NCI-H526 (cell line): Measurements from ENCODE around the gene FGF14.
A peak's percentile ranks its signal among the peaks of the same experiment; 100 is the strongest.

Source experiments
- DNase-seq, 2 experiments: peaks; one replicate each; lab custom pipeline; 2025; lab: John Stamatoyannopoulos, UW

FGF14 gene

DNA sequence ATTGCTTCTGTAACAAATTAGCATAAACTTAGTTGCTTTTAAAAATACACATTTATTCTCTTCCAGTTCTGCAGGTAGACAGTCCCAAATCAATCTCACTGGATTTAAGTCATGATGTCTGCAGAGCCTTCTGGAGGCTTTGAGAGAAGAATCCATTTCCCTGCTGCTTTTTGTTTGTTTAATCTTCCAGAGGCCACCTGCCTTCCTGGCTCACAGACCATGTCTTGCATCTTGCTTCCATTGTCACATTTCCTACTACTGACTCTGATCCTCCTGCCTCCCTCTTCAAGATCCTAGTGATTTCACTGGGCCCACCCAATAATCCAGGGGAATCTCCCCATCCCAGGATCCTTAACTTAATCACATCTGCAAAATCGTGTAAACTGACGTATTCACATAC is 476.1 kb downstream of the FGF14 start:
- DNase-seq: no peak

DNA sequence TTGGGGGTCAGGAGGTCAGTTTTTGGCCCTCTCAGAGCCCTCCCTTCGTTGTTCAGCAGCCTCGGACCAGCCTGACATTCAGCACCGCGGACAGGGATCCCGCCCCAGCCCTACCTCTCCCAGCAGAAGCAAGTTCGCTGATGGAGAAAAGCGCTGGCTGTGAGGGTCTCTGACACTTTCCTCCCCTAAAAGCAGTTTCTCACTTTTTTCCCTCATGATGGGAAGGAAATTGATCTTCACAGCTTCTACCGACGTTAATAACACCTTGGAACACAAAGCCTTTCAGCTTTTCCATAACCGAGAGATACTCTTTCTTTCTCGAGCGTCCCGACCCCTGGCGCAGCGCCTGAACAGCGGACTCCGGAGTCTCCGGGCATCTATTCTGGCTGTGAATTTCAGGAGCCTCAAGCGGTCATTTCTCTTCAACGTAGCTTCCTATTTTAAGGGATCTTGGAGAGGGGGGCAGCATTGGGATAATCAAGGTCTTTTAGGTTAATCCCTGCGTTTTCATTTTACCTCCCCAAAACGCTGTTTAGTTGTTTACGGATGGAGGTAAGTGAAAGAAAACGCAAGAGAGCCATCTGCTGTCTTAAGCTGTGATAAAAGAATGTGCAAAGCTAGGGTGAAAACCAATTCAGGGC is 482.2 kb downstream of the FGF14 start:
- peak in 1 of 2 experiments; percentile 22 for DNase-seq

DNA sequence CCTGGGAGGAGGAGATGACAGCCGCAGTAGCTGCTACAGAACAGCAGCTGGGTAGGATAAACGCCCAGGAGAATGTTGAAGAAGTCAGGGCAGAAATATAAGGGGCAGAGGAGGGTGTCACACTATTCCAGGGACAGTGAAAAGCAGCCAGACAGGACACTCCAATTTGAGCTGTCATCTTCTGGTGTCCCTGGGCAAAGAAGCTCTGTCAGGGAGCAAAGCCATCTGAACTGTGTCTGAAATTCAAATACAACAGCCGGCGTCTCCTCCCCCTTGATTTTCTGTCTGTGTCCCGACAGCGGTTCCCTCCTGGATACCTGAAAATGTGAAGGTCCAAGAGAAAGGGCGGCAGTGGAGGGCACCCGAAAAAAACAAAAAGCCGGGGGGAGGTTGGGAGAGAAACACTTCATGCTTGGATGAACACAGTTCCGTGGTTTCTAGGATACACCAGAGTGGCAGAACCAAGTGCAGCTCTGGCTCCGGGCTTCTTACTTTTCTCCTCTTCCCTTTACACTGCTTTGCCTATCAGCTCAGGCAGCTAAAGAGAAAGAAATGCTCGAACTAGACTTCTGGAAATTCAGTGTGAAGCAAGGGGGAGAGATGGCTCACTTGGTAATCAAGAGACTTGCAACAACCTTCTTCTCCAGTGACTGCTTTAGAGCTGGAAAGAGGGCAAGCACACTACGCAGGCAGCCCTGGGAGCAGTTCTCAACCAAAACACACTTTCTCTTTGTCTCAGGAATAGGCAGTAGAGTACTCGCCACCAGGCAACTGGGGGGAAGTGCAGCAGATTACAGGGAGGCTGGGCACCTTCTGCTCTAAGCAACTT is 483.8 kb downstream of the FGF14 start:
- peak; percentile 42 to 54 for DNase-seq

DNA sequence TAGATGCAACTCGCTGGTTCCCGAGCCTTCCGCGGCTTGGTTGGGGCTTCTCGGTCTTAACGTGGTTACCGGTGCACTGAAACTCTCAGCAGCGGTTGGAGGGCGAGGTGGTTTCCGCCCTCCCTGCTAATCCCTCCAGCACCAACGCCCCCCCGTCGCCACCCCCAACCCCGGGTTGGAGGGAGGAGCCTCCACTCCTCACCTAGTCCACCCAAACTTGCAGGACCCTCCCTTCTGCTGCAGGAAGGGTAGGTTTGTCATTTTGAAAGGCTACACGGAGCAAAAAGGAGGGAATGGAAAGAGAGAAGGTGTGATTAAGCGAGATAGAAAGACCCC is 484.4 kb downstream of the FGF14 start:
- DNase-seq: no peak

DNA sequence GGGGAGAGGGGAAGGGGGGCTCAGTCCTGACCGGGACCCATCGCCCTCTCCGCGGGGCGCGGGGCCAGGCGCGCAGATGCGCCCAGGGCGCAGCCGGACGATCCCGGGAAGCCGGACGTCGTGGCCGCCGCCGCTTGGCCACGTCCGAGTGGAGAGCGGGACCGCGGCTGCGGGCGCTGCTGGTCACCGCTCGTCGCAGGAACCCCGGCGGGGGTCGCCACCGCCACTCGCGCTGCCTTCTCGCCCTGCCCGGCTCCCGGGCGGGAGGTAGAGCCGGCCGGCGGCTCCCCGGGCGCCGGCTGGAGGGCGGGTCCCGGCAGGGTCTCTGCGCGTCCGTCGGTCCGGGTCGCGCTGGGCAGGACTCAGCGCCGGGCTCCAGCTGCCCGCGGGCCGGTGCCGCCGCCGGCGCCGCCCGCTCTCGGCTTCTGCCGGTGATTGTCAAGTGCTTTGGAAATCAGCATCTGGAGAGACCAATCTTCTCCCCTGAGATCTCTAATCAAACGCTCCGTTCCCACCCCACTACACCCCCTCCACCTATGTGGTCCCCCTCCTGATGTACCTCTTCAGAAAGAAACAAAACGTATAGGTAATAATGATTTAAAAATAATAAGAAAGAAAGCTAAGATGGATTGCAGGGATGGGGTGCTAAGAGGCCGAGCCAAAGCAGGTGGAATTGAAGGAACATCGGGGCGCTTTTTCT is 484.9 kb downstream of the FGF14 start:
- DNase-seq: no peak

DNA sequence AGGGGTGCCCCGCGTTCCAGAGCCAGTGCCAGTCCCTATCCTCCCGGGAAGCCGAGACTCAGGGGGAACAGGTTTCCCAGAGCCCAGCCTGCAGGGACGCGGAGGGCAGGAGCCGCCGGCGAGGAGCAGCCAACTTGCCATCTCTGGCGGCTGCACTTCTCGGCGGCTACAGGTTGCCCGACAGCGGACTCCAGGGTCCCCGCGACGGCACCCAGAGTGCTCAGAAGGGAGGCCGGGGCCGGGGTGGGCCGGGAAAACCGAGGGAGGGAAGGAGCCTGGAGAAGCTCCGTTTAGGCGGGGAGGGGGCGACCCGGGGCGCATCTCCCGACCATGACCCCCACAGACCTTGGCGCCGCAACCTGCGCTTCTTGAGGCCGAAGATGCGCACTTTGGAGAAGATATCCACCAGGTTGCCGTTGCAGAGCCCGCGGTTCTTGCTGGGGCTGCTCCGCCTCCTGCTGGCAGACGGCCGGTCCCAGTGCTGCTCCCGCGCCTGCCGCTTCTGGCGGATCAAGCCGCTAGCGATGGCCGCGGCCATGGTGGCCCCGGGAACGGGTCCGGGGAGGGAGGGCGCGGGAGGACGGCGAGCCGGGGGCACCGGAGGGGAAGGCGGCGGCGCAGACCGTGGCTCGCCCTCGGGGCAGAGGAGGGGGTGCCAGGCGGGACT is 485.6 kb downstream of the FGF14 start:
- peak in 1 of 2 experiments; percentile 68 for DNase-seq

DNA sequence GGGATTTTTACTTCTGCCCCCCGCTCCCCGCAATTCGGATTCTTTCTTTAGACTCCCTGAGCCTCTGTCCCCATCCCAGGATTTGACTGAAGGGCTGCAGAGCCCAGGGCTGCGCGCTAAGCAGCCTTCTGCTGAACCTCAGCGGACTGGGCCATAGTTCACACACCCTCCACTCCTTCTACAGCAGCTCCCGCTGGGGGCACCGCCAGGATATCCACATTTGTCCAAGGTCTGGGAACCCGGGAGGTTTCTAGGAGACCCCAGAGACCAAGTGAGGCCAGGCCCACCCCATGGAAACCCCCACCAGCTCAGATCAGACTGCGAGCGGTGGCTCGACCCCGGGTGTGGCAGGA is 486.1 kb downstream of the FGF14 start:
- no peak for DNase-seq

DNA sequence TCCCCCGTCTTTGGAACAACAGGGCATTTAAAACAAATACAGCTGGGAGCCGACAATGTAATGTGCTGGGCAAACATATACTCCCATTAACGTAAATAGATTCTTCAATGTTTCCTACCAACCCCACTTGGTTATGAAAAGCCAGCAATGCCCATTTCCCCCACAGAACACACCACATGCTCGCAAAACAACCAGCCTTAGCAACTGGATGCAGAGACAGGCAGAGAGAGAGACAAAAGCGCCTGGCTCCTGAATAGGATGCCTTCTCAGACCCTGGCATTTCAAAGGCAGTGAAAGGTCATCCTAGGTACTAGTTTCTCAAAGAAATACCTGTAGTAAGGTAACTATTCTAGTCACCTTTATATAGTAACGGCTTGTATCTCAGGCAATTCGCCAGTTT is 486.5 kb downstream of the FGF14 start:
- DNase-seq: no peak

DNA sequence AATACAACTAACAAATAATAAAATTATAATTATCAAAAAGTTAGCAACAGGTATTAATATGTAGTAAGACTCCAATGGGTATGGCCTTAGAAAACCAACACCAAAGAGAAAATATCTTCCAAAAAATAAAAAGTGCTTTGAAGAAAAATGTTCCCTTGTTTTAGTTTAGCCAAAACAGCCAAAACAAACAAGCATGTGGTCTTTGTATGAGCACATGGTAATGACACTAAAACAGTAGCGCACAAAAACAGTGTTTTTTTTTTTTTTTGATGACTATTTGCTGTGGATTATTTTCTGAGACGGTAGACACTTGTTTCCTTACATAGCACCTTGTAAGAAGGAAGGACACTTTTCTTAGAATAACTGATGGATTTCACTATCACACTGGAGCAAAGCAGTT is 490.1 kb downstream of the FGF14 start:
- DNase-seq: no peak

DNA sequence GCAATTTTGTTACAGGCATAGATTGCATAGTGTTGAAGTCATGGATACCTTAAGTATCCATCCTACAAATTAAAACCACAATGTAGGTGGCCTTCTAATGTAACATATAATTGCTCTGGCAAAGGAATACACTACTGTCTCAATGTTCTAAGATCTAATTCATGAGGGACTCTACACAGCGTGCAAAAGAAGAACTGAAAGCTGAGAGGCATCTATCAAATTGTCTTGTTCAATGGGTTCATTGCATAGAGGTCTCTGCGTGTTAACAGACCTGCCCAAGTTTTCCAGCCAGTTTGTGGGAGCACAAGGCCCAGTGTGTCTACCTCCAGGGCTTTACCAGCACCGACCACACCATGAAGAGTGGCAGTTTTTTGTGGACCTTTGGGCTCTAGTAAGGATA is 498.0 kb downstream of the FGF14 start:
- DNase-seq: no peak

DNA sequence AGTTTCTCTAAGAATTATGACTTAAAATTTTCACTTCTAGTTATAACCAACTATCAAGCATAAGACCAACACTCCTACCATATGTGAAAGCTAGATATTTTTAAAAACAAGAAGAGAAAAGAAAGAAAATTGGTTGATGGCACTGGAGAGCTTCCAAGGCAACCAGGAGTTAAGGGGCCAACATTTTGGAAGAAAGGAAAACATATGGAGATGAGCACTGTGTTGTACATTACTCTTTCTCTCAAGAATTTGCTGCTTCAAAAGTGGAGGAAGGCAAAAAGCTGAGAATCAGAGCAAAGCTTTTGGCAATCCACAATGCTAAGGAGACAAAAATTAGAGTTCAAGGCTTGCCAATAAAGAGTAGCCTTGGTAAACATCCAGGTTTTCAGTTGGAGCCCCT is 503.2 kb downstream of the FGF14 start:
- DNase-seq: no peak

DNA sequence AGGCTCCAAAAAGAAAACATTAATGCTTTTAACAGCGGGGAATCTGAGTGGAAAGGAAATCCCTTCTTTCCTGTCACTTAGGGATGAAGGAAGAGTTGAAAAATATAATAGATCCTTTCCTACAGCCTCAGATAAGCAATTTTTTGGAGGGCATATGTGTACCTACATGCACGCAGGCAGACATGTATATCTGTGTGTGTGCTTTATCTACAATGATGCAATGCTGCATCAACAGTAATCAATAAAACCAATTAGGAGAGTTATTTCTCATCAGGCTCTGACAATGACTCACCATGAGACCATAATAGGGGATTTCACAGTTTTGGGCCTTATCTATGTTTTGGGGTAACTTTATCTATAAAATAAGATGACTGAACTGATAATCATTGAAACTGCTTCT is 505.3 kb downstream of the FGF14 start:
- DNase-seq: no peak

DNA sequence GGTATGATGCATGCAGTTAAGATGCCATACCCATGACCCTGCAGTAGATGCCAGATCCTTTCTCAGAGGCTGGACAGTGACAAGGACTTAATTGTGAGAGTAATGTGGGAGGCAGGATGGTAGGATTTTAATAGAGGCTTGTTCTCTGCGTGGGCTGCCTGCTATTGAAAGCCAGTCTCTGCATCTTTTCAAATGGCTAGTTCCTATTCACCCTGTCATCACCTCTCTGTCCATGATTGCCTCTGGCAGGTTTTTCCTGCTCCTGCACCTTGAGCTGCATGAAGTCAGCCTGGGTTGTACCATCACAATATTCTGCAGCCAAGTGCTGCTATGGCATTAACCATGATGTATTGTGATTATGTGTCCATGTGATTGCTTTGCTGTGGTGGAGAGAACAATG is 508.8 kb downstream of the FGF14 start:
- DNase-seq: no peak

DNA sequence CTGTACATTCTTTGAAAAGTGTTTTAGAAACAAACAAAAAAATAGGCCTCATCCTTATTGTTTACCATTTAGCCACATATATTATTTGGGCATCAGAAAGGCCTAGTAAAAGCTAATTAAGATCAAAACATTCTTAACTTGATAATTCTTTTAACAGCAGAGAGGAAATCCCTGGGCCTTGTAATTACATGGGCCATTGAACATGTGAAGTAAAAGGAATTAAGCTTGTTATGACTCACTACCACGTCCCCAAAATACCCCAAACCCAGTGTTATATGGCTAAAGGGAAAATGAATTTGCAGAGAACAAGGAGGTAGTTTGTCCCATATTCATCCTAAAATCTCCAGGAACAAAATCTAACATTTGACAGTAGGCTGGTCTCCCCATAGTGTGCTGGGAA is 509.6 kb downstream of the FGF14 start:
- no peak for DNase-seq

DNA sequence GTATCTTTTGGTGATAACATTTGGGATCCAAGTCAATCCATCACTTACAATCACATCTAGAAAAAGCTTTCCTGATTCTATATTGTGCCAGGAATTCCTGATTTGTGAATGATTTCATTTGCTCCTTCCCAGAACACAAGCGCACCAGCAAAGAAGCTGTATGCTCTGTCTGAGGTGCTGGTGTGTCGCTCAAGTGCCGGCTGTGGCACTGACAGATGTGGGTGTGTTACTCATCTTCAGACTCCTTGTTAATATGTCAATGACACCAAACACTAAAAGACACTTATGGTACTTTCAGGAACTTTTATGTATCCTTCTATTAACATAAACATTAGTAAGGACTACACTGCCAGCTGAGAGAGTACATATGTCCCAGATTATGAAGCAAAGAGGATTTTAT is 520.3 kb downstream of the FGF14 start:
- no peak for DNase-seq

DNA sequence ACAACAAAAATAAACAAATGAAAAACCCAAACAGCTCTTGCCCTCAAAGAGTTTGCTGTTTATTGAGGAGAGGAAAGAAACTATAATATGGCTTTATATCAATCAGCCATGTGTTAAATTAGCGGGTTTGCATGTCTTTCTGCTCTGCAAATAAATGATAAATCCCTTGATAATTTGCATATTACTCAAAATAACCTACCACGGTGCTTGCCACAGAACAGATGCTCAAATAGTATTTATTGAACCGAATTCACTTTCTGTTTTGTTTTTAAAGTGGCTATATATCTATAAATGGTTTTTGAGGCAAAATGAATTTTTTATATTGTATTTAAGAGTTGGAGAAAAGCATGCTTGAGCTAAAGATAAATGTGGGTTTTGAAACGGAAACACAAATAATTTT is 521.3 kb downstream of the FGF14 start:
- DNase-seq: no peak

DNA sequence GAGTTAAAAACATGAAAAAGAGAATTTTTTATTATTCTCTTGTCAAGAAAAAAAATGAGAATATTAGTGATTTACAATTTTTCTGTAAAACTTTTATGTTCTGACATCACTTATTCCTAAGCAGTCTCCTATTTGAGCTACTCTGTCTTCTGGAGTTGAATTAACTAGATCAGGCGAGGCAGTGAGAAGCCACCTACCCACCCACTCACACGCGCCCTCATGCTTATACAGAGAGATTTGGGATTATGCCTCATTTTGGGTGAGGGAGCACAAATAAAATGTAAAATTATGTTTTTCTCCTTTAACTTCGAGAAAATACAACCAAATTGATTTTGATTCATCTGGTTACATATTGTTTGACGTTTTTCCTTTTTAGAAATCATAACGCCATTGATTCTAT is 524.9 kb downstream of the FGF14 start:
- DNase-seq: no peak

DNA sequence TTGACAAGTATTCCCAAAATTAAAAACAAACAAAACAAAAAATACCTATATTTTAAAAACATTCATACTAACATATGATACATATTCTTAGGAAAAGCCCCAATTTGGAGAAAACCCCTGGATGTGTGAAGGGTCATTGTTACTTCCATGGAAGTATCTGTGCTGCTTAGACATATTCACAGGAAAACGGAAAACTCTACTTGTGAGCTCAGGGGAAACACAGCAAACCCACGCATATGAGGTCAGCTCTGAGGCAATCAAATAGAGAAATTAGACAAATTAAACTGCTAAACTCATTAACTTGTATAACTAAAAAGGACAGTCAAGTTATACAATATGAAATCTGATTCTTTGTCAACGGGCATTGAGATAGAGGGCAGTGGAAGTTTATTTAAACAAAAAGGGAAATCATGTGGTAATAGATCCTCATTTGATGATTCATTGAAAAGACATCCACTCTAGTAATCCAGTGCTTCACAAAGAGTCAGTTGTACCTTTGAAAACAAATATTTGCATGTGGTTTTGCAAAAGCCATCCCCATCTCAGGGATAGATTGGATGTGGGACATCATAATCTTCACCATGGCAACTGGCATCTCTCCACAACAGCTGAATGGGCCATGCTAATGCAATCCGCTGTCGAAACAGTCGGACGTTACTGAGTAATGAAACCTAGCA is 526.0 kb downstream of the FGF14 start:
- peak; percentile 96 to 99 for DNase-seq

DNA sequence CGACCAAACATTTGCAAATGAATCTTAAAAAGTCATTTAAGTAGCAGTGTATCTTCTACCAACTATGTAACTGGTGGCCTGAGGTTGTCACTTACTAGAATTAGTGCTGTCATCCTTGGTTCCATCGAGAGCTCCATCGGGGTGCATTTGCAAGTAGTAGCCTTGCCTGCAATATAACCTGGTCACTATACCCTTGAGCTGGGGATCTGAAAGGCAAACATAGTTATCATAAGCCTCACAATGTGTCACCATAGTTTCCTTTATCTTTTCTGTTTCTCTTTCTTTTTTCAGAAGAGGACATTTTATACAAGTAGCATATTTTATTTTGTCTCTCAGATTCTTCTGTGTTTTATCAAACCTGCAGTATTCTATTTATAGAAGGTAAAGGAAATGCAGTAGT is 526.8 kb downstream of the FGF14 start:
- no peak for DNase-seq

DNA sequence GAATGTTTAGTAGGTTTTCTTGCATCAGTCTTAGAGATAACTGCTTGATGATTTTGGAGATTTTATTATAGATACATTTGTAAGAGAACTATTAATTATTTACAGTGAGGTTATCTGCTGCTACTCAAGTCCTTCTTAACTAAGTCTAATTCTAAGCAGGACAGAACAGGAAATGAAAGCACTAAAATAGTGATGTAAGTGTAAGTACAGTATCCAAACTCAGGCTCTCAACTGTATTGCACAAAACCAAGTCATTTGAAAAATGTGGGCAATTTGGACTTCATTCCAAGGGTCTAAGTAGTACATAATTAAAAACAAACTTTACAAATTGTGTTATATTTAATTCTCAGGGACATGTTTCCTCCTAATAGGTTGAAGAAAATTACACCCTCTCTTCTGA is 532.3 kb downstream of the FGF14 start:
- no peak for DNase-seq

DNA sequence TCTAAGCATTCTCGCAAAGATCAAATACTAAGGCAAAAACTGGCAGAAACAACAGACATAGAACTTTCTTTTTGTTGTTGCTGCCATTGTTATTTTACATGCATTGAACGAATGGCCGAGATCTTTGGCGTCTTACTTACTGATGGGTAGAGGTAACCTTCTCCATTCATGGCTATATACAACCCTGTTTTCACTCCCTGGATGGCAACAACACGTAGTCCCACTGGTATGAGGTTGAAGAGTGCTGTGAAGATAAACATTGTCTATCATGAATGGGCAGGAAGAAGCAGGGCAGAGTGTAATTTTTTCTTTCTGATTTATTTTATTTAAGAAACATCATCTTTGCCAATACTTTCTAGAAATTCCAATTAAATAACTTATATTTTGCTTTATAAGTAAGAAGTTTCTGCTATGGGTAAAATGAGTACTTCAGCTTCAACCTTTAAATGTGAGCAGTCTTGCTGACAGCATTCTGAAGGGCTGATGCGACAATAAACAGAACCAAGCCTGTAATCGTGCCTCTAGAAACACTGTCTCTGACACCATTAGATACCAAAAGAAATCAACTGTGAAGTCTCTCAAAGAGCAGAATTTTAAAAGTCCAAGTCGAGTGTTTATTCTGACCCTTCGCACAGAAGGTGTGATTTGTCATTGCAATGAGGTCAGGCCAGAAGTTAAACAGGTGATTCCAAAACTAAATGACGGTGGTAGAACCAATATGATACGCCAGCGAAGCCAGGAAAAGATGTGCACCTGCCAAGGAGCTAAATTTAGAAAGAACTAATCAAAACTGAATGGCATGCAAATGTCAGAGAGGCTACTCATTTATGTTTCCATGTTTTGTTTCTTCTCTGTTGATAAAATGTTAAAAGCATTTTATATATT is 533.0 kb downstream of the FGF14 start:
- peak in 1 of 2 experiments; percentile 16 for DNase-seq
